NCI-H510A (cell line): ENCODE data around the gene AFF1.
A peak's percentile ranks its signal among the peaks of the same experiment; 100 is the strongest.
"Not testable (repeated sequence)": the region's sequence is repeated elsewhere in the genome, so short reads cannot be mapped to it uniquely, and the experiment has no call there.

Experiments used
- DNase-seq: peaks from one replicate; lab custom pipeline; 2025; lab: John Stamatoyannopoulos, UW

Gene AFF1

GRCh38 chr4:87055311-87055710, 120.5 kb downstream of the AFF1 start:
- DNase-seq = no peak

- DNase-seq = no peak
Observed at GRCh38 chr4:87056881-87057280, 122.1 kb downstream of the AFF1 start.

GRCh38 chr4:87057835-87058355, 123.1 kb downstream of the AFF1 start:
- DNase-seq = no peak

GRCh38 chr4:87058356-87059073, 123.7 kb downstream of the AFF1 start:
- DNase-seq = peak; percentile 17

- no peak for DNase-seq
Observed at GRCh38 chr4:87060957-87061356, 126.1 kb downstream of the AFF1 start.

GRCh38 chr4:87065021-87065420, 130.2 kb downstream of the AFF1 start:
- no peak for DNase-seq

GRCh38 chr4:87066403-87067123, 131.8 kb downstream of the AFF1 start:
- DNase-seq = no peak

GRCh38 chr4:87067124-87067885, 132.5 kb downstream of the AFF1 start:
- DNase-seq = no peak

- peak; percentile 19 for DNase-seq
Observed at GRCh38 chr4:87068583-87069021, 133.8 kb downstream of the AFF1 start.

GRCh38 chr4:87069037-87069742, 134.4 kb downstream of the AFF1 start:
- DNase-seq = peak; percentile 18

- DNase-seq = peak; percentile 5
Observed at GRCh38 chr4:87071401-87071800, 136.6 kb downstream of the AFF1 start.

GRCh38 chr4:87072545-87072944, 137.7 kb downstream of the AFF1 start:
- DNase-seq = not testable (repeated sequence)

GRCh38 chr4:87073199-87074120, 138.6 kb downstream of the AFF1 start:
- DNase-seq = peak; percentile 55

GRCh38 chr4:87074121-87074488, 139.3 kb downstream of the AFF1 start:
- no peak for DNase-seq

GRCh38 chr4:87075876-87076275, 141.1 kb downstream of the AFF1 start:
- DNase-seq = no peak

- no peak for DNase-seq
Observed at GRCh38 chr4:87076690-87077358, 142.0 kb downstream of the AFF1 start.

GRCh38 chr4:87077914-87078585, 143.2 kb downstream of the AFF1 start:
- DNase-seq = no peak

GRCh38 chr4:87078987-87079486, 144.2 kb downstream of the AFF1 start:
- DNase-seq = no peak

GRCh38 chr4:87079967-87080366, 145.2 kb downstream of the AFF1 start:
- no peak for DNase-seq
